HCT116 (cell line): Measurements from ENCODE around the gene SMC4. TPM values are rescaled to one million over a fixed set of nuclear protein-coding genes. Genes with fewer than 3 reads are reported as not detected.

ENCODE experiments used
- ATAC-seq: fragments of 200-7000 bp; cut with Tn5 transposase; 2 replicates; pipeline ENCODE4 v1.9.1; 2020; ENCODE audit warnings: mild to moderate bottlenecking, moderate library complexity
- BruUV-seq: library from RNA; stranded (reverse); fragments of 400-500 nt; replicated peaks from 2 replicates; lab custom pipeline; 2021; lab: Mats Ljungman, UMichigan
- CTCF ChIA-PET: fragments of 300-600 bp; sonication (Branson Sonifier 250); formaldehyde crosslinking; loops from one replicate; lab custom pipeline; 2021; ENCODE audit warnings: antibody characterized with exemption; lab: Charles Lee
- POLR2A ChIA-PET: fragments of 300-600, 350-600 bp; sonication (Branson Sonifier 250); formaldehyde crosslinking; loops from one replicate; lab custom pipeline; 2021; ENCODE audit warnings: antibody characterized with exemption; lab: Charles Lee
- RAD21 ChIA-PET, 2 experiments: fragments of 300-600 bp; sonication (Branson Sonifier 250); formaldehyde crosslinking; loops; one replicate each; lab custom pipeline; 2023; ENCODE audit warnings: low total read pairs in 2 of 2; ENCODE audit not compliant: uncharacterized antibody in 2 of 2, unreplicated experiment in 2 of 2, low non-redundant PET in 1 of 2; lab: Charles Lee
- DNase-seq: peaks from one replicate; pipeline ENCODE4 v3.0.0-alpha.2; 2010; ENCODE audit warnings: low read depth, low spot score
- H2AFZ ChIP-seq: fragments of 200-600 bp; shearing (Covaris generic), sonication (generic); 2 replicates; pipeline ENCODE4 v1.6.1; 2017; ENCODE audit warnings: low read depth, mixed run types, mixed read lengths, antibody characterized with exemption, low read length; ENCODE audit not compliant: poor library complexity, severe bottlenecking
- H3K27ac ChIP-seq: 2 replicates; pipeline ENCODE4 v1.5.1; 2012; ENCODE audit warnings: low read depth, low read length
- H3K27me3 ChIP-seq: fragments of 200-600 bp; sonication (generic); 2 replicates; pipeline ENCODE4 v1.6.1; 2016; ENCODE audit warnings: mixed run types, low read length, mixed read lengths; ENCODE audit not compliant: insufficient read depth
- H3K36me3 ChIP-seq, 2 experiments: fragments of 200-500 bp in 1 of 2; fragments of 200-600 bp in 1 of 2; sonication (Bioruptor generic) in 1 of 2; sonication (generic) in 1 of 2; 2 replicates each; pipeline versions ENCODE4 v1.5.1 to v1.6.1; 2014 to 2016; ENCODE audit warnings: low read length in 2 of 2, inconsistent platforms in 1 of 2, mixed read lengths in 1 of 2, mixed run types in 1 of 2; ENCODE audit not compliant: insufficient read depth in 2 of 2, control insufficient read depth in 1 of 2
- H3K4me1 ChIP-seq, 2 experiments: fragments of 200-600 bp in 1 of 2; sonication (generic) in 1 of 2; 2 replicates each; pipeline versions ENCODE4 v1.5.1 to v1.6.1; 2012 to 2017; ENCODE audit warnings: low read length in 2 of 2, inconsistent platforms in 1 of 2, mild to moderate bottlenecking in 1 of 2, mixed read lengths in 1 of 2, mixed run types in 1 of 2, moderate library complexity in 1 of 2; ENCODE audit not compliant: insufficient read depth in 2 of 2, control insufficient read depth in 1 of 2
- H3K4me2 ChIP-seq: fragments of 200-600 bp; sonication (generic); 2 replicates; pipeline ENCODE4 v1.6.1; 2017; ENCODE audit warnings: mixed run types, low read length, mixed read lengths
- H3K4me3 ChIP-seq, 2 experiments: fragments of 200-600 bp in 1 of 2; sonication (generic) in 1 of 2; replicated peaks in 1 of 2; 2 replicates each; pipeline ENCODE4 v1.5.1; 2011 to 2016; ENCODE audit warnings: low read length in 2 of 2, control low read depth in 1 of 2, low read depth in 1 of 2, mild to moderate bottlenecking in 1 of 2, mixed read lengths in 1 of 2, mixed run types in 1 of 2
- H3K79me2 ChIP-seq: fragments of 200-600 bp; sonication (generic); 2 replicates; pipeline ENCODE4 v1.6.1; 2017; ENCODE audit warnings: mild to moderate bottlenecking, mixed run types, low read length, moderate library complexity, mixed read lengths; ENCODE audit not compliant: insufficient read depth
- H3K9ac ChIP-seq: fragments of 200-600 bp; sonication (generic); 2 replicates; pipeline ENCODE4 v1.6.1; 2016; ENCODE audit warnings: low read length, mixed read lengths
- H3K9me2 ChIP-seq: fragments of 200-600 bp; sonication (generic), shearing (Covaris generic); 2 replicates; pipeline ENCODE4 v1.6.1; 2017; ENCODE audit warnings: mixed run types, mild to moderate bottlenecking, moderate library complexity; ENCODE audit not compliant: insufficient read depth
- H3K9me3 ChIP-seq, 2 experiments: fragments of 200-500 bp in 1 of 2; fragments of 200-600 bp in 1 of 2; sonication (Bioruptor generic) in 1 of 2; sonication (generic) in 1 of 2; 2 replicates each; pipeline ENCODE4 v1.6.1; 2014 to 2017; ENCODE audit warnings: low read length in 2 of 2, mixed read lengths in 2 of 2, inconsistent platforms in 1 of 2, low read depth in 1 of 2, mild to moderate bottlenecking in 1 of 2, mixed run types in 1 of 2, moderate library complexity in 1 of 2; ENCODE audit not compliant: control insufficient read depth in 1 of 2, insufficient read depth in 1 of 2
- H4K20me1 ChIP-seq: fragments of 200-600 bp; sonication (generic), shearing (Covaris generic); 2 replicates; pipeline ENCODE4 v1.6.1; 2017; ENCODE audit warnings: mixed run types, mild to moderate bottlenecking, moderate library complexity; ENCODE audit not compliant: insufficient read depth
- CEBPB ChIP-seq: IDR thresholded peaks from 2 replicates; pipeline ENCODE4 v1.6.1; 2012; ENCODE audit warnings: low read depth
- EGR1 ChIP-seq: IDR thresholded peaks from 2 replicates; pipeline ENCODE4 v1.6.1; 2012; ENCODE audit warnings: low read depth
- ELF1 ChIP-seq: IDR thresholded peaks from 2 replicates; pipeline ENCODE4 v1.6.1; 2012; ENCODE audit warnings: low read depth, borderline replicate concordance
- FOSL1 ChIP-seq: IDR thresholded peaks from 2 replicates; pipeline ENCODE4 v1.6.1; 2012; ENCODE audit warnings: low read depth
- JUND ChIP-seq: IDR thresholded peaks from 2 replicates; pipeline ENCODE4 v1.6.1; 2012
- POLR2AphosphoS5 ChIP-seq: IDR thresholded peaks from 2 replicates; pipeline ENCODE4 v1.6.1; 2011; ENCODE audit warnings: mild to moderate bottlenecking, low read depth, low read length, moderate library complexity
- RAD21 ChIP-seq: IDR thresholded peaks from 2 replicates; pipeline ENCODE4 v1.6.1; 2012; ENCODE audit warnings: low read depth, mild to moderate bottlenecking
- SIN3A ChIP-seq: IDR thresholded peaks from 2 replicates; pipeline ENCODE4 v1.6.1; 2012; ENCODE audit warnings: low read depth
- SP1 ChIP-seq: IDR thresholded peaks from 2 replicates; pipeline ENCODE4 v1.6.1; 2012; ENCODE audit warnings: low read depth
- SRF ChIP-seq: IDR thresholded peaks from 2 replicates; pipeline ENCODE4 v1.6.1; 2012; ENCODE audit warnings: low read depth
- YY1 ChIP-seq: IDR thresholded peaks from 2 replicates; pipeline ENCODE4 v1.6.1; 2011; ENCODE audit warnings: low read length, low read depth, moderate library complexity, mild to moderate bottlenecking; ENCODE audit not compliant: insufficient replicate concordance; ENCODE audit errors: extremely low read depth
- ZFX ChIP-seq: fragments of 450-650 bp; IDR thresholded peaks from 2 replicates; pipeline ENCODE4 v1.6.1; 2017
- intact Hi-C: fragments of 100-400 bp; cut with micrococcal nuclease; formaldehyde crosslinking; loops from 2 replicates; pipeline ENCODE4 v1.10.0; 2022
- total RNA-seq: library from RNA; stranded (reverse); gene quantifications from one replicate; pipeline ENCODE4 v1.2.1, GENCODE V29; 2021; ENCODE audit not compliant: unreplicated experiment
- TF ChIP-seq, protein P1 (sequence below): IDR thresholded peaks from 2 replicates; pipeline ENCODE4 v1.6.1; 2012
- TF ChIP-seq, protein P2 (sequence below): IDR thresholded peaks from 2 replicates; pipeline ENCODE4 v1.6.1; 2011; ENCODE audit warnings: mild to moderate bottlenecking, low read length, moderate library complexity; ENCODE audit not compliant: insufficient replicate concordance; ENCODE audit errors: extremely low read depth
- TF ChIP-seq, protein P3 (sequence below): IDR thresholded peaks from 2 replicates; pipeline ENCODE4 v1.6.1; 2012; ENCODE audit warnings: low read depth
- TF ChIP-seq, protein P4 (sequence below): IDR thresholded peaks from 2 replicates; pipeline ENCODE4 v1.6.1; 2012

SMC4 gene
- total RNA-seq, 1 experiment from 2014 or later, result 123 TPM

DNA sequence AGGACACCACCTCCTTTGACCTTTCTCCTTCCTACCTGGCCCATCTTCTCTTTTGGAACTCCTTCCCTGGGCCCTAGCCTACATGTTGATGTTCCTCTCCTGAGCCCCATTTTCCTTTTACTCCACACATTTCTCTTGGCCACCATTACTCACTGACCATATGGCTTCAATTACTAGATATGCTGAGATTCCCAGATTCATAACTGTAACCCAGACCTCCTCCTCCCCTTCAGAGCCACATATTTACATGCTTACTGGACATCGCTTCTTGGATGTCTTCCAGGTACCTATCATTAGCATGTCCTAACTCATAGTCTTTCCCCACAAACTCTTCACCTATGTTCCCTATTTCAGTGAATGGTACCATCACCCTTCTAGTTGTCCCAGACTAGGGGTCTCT lies 74.5 kb downstream of the SMC4 start:
- no peaks in the 10 kb centered on the region for H3K36me3 ChIP-seq
- no peak for ATAC-seq

DNA sequence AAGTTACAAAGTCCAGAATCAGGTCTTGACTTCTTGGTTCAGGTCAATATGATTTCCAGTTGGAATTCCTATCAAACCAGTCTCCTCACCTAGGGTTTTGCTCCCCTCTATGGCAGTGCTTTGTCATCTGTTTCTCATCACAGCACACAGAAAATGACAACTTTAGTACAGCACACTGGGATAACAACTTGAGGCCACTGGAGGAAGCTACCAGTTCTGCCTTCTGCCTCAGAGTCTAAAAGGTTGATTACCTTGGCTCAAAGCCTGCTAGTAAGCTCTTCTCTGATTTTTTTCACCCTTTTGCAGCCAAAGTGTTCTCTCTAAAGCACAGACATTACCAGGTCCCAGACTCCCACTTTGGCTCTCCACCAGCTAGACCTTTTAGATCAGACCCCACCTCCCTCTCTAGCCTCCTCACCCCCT lies 75.0 kb downstream of the SMC4 start:
- Histone ChIP-seq H3K4me2 (no peak overlapping the region), H2AFZ (no peak overlapping the region), H3K27me3 (no peaks in the 10 kb centered on the region), H3K79me2 (no peaks in the 10 kb centered on the region), H3K9ac (no peak overlapping the region), H3K4me1 (0 out of 4 replicates have a peak, but pooled peaks cover 0 to 7% of the 10 kb centered on the region in 2 experiments), H3K4me3 (no peak overlapping the region), H3K9me3 (peaks cover 0 to 5% of the 10 kb centered on the region in 2 experiments; a peak in 1 of 4 replicates), H4K20me1 (no peaks in the 10 kb centered on the region), H3K27ac (no peak overlapping the region), H3K9me2 (no peaks in the 10 kb centered on the region), H3K36me3 (no peaks in the 10 kb centered on the region)
- no TSS peak for BruUV-seq
- intact Hi-C loops, result no loop called here
- ChIA-PET RAD21 (no interaction called here), CTCF (no interaction called here), POLR2A (no interaction called here)
- no peak for ATAC-seq
- no peak for DNase-seq
- no peak for TF ChIP-seq SIN3A
- TF ChIP-seq, protein P1, sequence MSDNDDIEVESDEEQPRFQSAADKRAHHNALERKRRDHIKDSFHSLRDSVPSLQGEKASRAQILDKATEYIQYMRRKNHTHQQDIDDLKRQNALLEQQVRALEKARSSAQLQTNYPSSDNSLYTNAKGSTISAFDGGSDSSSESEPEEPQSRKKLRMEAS, result no peak
- no peak for TF ChIP-seq ZFX
- TF ChIP-seq, protein P2, sequence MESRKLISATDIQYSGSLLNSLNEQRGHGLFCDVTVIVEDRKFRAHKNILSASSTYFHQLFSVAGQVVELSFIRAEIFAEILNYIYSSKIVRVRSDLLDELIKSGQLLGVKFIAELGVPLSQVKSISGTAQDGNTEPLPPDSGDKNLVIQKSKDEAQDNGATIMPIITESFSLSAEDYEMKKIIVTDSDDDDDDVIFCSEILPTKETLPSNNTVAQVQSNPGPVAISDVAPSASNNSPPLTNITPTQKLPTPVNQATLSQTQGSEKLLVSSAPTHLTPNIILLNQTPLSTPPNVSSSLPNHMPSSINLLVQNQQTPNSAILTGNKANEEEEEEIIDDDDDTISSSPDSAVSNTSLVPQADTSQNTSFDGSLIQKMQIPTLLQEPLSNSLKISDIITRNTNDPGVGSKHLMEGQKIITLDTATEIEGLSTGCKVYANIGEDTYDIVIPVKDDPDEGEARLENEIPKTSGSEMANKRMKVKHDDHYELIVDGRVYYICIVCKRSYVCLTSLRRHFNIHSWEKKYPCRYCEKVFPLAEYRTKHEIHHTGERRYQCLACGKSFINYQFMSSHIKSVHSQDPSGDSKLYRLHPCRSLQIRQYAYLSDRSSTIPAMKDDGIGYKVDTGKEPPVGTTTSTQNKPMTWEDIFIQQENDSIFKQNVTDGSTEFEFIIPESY, result no peak
- no peak for TF ChIP-seq POLR2AphosphoS5
- no peak for TF ChIP-seq FOSL1
- no peak for TF ChIP-seq EGR1
- TF ChIP-seq, protein P3, sequence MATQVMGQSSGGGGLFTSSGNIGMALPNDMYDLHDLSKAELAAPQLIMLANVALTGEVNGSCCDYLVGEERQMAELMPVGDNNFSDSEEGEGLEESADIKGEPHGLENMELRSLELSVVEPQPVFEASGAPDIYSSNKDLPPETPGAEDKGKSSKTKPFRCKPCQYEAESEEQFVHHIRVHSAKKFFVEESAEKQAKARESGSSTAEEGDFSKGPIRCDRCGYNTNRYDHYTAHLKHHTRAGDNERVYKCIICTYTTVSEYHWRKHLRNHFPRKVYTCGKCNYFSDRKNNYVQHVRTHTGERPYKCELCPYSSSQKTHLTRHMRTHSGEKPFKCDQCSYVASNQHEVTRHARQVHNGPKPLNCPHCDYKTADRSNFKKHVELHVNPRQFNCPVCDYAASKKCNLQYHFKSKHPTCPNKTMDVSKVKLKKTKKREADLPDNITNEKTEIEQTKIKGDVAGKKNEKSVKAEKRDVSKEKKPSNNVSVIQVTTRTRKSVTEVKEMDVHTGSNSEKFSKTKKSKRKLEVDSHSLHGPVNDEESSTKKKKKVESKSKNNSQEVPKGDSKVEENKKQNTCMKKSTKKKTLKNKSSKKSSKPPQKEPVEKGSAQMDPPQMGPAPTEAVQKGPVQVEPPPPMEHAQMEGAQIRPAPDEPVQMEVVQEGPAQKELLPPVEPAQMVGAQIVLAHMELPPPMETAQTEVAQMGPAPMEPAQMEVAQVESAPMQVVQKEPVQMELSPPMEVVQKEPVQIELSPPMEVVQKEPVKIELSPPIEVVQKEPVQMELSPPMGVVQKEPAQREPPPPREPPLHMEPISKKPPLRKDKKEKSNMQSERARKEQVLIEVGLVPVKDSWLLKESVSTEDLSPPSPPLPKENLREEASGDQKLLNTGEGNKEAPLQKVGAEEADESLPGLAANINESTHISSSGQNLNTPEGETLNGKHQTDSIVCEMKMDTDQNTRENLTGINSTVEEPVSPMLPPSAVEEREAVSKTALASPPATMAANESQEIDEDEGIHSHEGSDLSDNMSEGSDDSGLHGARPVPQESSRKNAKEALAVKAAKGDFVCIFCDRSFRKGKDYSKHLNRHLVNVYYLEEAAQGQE, result no peak
- no peak for TF ChIP-seq CEBPB
- TF ChIP-seq RAD21, result no peak
- TF ChIP-seq SRF, result no peak
- TF ChIP-seq ELF1, result no peak
- TF ChIP-seq YY1, result no peak
- no peak for TF ChIP-seq SP1
- TF ChIP-seq, protein P4, sequence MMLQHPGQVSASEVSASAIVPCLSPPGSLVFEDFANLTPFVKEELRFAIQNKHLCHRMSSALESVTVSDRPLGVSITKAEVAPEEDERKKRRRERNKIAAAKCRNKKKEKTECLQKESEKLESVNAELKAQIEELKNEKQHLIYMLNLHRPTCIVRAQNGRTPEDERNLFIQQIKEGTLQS, result no peak
- TF ChIP-seq JUND, result no peak

More for the DNA sequence above, 74.5 kb downstream of the SMC4 start:
- TF ChIP-seq YY1 (no peak), POLR2AphosphoS5 (no peak)
- peaks cover 0 to 5% of the 10 kb centered on the region in 2 experiments; a peak in 1 of 4 replicates for H3K9me3 ChIP-seq
- no peak overlapping the region for H3K4me2 ChIP-seq
- H3K9me2 ChIP-seq, result no peaks in the 10 kb centered on the region
- ChIA-PET CTCF (no interaction called here), POLR2A (no interaction called here), RAD21 (no interaction called here)
- H3K4me3 ChIP-seq, result no peak overlapping the region
- no peak overlapping the region for H3K9ac ChIP-seq
- H4K20me1 ChIP-seq, result no peaks in the 10 kb centered on the region
- no peak overlapping the region for H3K27ac ChIP-seq
- no peak for DNase-seq
- 0 out of 4 replicates have a peak, but pooled peaks cover 0 to 7% of the 10 kb centered on the region in 2 experiments for H3K4me1 ChIP-seq
- H3K79me2 ChIP-seq, result no peaks in the 10 kb centered on the region
- no TSS peak for BruUV-seq
- no peaks in the 10 kb centered on the region for H3K27me3 ChIP-seq
- intact Hi-C loops, result no loop called here
- H2AFZ ChIP-seq, result no peak overlapping the region
